Gastrocnemius medialis (tissue), 4 donors: ENCODE measurements around the gene MCAM.

Experiments
- POLR2A ChIP-seq, 2 donors: fragments of 450-650 bp; IDR thresholded peaks; one replicate each; pipeline ENCODE4 v1.6.1; 2017; ENCODE audit warnings: antibody characterized with exemption in 2 of 2, mild to moderate bottlenecking in 2 of 2, moderate library complexity in 2 of 2
- TF ChIP-seq, protein P1 (sequence below), 5 experiments: fragments of 450-650 bp in 3 of 5; fragments of 200-600 bp in 2 of 5; sonication (generic) in 2 of 5; IDR thresholded peaks in 4 of 5; conservative IDR thresholded peaks in 1 of 5; 1 replicate in 4 of 5; 2 replicates in 1 of 5; pipeline ENCODE4 v1.5.1; 2016 to 2019; ENCODE audit warnings: antibody characterized with exemption in 5 of 5, mild to moderate bottlenecking in 3 of 5, moderate library complexity in 3 of 5

DNA sequence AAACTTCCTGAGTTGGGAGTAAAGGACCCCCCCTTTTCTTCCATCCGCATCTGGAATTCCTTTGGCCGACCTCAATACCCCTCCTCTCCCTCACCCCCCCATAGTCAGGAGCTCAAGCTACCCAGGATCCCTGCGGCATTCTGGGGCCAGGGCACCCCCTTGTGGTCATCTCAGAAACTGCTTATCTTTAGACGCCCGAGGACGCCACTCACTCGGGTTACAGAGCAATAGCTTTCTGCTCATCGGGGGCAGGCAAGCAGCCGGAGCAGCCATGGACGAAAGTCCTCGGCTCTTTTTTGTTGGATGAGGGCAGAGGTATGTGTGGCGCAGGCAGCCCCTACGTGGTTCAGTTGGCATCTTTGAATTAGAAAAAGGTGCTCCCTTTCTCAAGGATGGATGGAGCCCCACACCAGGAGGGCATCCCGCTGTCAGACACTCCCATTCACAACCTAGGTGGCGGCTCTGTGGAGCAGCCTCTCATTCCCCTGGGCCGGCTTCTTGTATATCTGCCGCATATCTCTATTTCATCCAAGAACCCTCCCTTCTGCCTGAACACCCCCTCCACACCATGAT is 21.5 kb upstream of the MCAM start:
- TF ChIP-seq, protein P1, sequence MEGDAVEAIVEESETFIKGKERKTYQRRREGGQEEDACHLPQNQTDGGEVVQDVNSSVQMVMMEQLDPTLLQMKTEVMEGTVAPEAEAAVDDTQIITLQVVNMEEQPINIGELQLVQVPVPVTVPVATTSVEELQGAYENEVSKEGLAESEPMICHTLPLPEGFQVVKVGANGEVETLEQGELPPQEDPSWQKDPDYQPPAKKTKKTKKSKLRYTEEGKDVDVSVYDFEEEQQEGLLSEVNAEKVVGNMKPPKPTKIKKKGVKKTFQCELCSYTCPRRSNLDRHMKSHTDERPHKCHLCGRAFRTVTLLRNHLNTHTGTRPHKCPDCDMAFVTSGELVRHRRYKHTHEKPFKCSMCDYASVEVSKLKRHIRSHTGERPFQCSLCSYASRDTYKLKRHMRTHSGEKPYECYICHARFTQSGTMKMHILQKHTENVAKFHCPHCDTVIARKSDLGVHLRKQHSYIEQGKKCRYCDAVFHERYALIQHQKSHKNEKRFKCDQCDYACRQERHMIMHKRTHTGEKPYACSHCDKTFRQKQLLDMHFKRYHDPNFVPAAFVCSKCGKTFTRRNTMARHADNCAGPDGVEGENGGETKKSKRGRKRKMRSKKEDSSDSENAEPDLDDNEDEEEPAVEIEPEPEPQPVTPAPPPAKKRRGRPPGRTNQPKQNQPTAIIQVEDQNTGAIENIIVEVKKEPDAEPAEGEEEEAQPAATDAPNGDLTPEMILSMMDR (IDR thresholded peaks at IDR 0.05 in 4 of 5, conservative IDR thresholded peaks at IDR 0.05 in 1 of 5), result peak; percentile 56 to 88 (median 83)
- no peak for TF ChIP-seq POLR2A (IDR thresholded peaks at IDR 0.05)
